ENCODE data around the gene AKAP11. TPM values are rescaled to one million over a fixed set of nuclear protein-coding genes. Genes with fewer than 3 reads are reported as not detected.

Gene AKAP11
- total RNA-seq, 1 donor from 2014 or later: 30.6 TPM

- Mint-ChIP-seq H3K27me3 (no peaks in the 10 kb centered on the region), H3K9me3 (ENCODE audit: low read depth) (no peaks in the 10 kb centered on the region), H3K4me1 (ENCODE audit: low read depth) (no peaks in the 10 kb centered on the region), H3K36me3 (ENCODE audit: insufficient read depth) (no peaks in the 10 kb centered on the region), H3K27ac (peak overlapping the region; percentile 54), H3K4me3 (ENCODE audit: low read depth) (no peak overlapping the region)
- TF ChIP-seq, protein P1, sequence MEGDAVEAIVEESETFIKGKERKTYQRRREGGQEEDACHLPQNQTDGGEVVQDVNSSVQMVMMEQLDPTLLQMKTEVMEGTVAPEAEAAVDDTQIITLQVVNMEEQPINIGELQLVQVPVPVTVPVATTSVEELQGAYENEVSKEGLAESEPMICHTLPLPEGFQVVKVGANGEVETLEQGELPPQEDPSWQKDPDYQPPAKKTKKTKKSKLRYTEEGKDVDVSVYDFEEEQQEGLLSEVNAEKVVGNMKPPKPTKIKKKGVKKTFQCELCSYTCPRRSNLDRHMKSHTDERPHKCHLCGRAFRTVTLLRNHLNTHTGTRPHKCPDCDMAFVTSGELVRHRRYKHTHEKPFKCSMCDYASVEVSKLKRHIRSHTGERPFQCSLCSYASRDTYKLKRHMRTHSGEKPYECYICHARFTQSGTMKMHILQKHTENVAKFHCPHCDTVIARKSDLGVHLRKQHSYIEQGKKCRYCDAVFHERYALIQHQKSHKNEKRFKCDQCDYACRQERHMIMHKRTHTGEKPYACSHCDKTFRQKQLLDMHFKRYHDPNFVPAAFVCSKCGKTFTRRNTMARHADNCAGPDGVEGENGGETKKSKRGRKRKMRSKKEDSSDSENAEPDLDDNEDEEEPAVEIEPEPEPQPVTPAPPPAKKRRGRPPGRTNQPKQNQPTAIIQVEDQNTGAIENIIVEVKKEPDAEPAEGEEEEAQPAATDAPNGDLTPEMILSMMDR (IDR thresholded peaks at IDR 0.05; ENCODE audit: unreplicated experiment): no peak
- no peak for DNase-seq (ENCODE audit: low spot score, unreplicated experiment)
Measured at GRCh38 chr13:42354241-42355091, 82.5 kb downstream of the AKAP11 start.

- DNase-seq (ENCODE audit: low spot score, unreplicated experiment): no peak
- TF ChIP-seq, protein P1 (IDR thresholded peaks at IDR 0.05; ENCODE audit: unreplicated experiment): no peak
- H3K4me3 Mint-ChIP-seq (ENCODE audit: low read depth): no peak overlapping the region
Measured at GRCh38 chr13:42355092-42355485, 83.1 kb downstream of the AKAP11 start.

GRCh38 chr13:42355491-42356183, 83.7 kb downstream of the AKAP11 start:
- H3K4me1 Mint-ChIP-seq (ENCODE audit: low read depth): no peaks in the 10 kb centered on the region
- no peak for DNase-seq (ENCODE audit: low spot score, unreplicated experiment)
- TF ChIP-seq, protein P1 (IDR thresholded peaks at IDR 0.05; ENCODE audit: unreplicated experiment): no peak
- no peaks in the 10 kb centered on the region for H3K9me3 Mint-ChIP-seq (ENCODE audit: low read depth)
- no peak overlapping the region for H3K4me3 Mint-ChIP-seq (ENCODE audit: low read depth)
- H3K27ac Mint-ChIP-seq: no peak overlapping the region
- H3K36me3 Mint-ChIP-seq (ENCODE audit: insufficient read depth): no peaks in the 10 kb centered on the region
- no peaks in the 10 kb centered on the region for H3K27me3 Mint-ChIP-seq

More at GRCh38 chr13:42355092-42355485, 83.1 kb downstream of the AKAP11 start:
- Mint-ChIP-seq H3K9me3 (ENCODE audit: low read depth) (no peaks in the 10 kb centered on the region), H3K36me3 (ENCODE audit: insufficient read depth) (no peaks in the 10 kb centered on the region), H3K4me1 (ENCODE audit: low read depth) (no peaks in the 10 kb centered on the region), H3K27me3 (no peaks in the 10 kb centered on the region), H3K27ac (peak overlapping the region; percentile 54)

- Mint-ChIP-seq H3K4me3 (ENCODE audit: low read depth) (no peak overlapping the region), H3K27me3 (no peaks in the 10 kb centered on the region), H3K27ac (no peak overlapping the region), H3K36me3 (ENCODE audit: insufficient read depth) (no peaks in the 10 kb centered on the region), H3K4me1 (ENCODE audit: low read depth) (no peaks in the 10 kb centered on the region), H3K9me3 (ENCODE audit: low read depth) (no peaks in the 10 kb centered on the region)
- no peak for DNase-seq (ENCODE audit: low spot score, unreplicated experiment)
- TF ChIP-seq, protein P1 (IDR thresholded peaks at IDR 0.05; ENCODE audit: unreplicated experiment): no peak
Measured at GRCh38 chr13:42356184-42356575, 84.2 kb downstream of the AKAP11 start.

- TF ChIP-seq, protein P1 (IDR thresholded peaks at IDR 0.05; ENCODE audit: unreplicated experiment): no peak
- H3K9me3 Mint-ChIP-seq (ENCODE audit: low read depth): no peaks in the 10 kb centered on the region
- DNase-seq (ENCODE audit: low spot score, unreplicated experiment): no peak
- no peaks in the 10 kb centered on the region for H3K4me1 Mint-ChIP-seq (ENCODE audit: low read depth)
- no peaks in the 10 kb centered on the region for H3K27me3 Mint-ChIP-seq
- H3K36me3 Mint-ChIP-seq (ENCODE audit: insufficient read depth): no peaks in the 10 kb centered on the region
- no peak overlapping the region for H3K27ac Mint-ChIP-seq
- no peak overlapping the region for H3K4me3 Mint-ChIP-seq (ENCODE audit: low read depth)
Measured at GRCh38 chr13:42360046-42360574, 88.2 kb downstream of the AKAP11 start.

All from progenitor cell of endocrine pancreas (in vitro differentiated cells).